ENCODE measurements around the gene HTRA3.

DNA sequence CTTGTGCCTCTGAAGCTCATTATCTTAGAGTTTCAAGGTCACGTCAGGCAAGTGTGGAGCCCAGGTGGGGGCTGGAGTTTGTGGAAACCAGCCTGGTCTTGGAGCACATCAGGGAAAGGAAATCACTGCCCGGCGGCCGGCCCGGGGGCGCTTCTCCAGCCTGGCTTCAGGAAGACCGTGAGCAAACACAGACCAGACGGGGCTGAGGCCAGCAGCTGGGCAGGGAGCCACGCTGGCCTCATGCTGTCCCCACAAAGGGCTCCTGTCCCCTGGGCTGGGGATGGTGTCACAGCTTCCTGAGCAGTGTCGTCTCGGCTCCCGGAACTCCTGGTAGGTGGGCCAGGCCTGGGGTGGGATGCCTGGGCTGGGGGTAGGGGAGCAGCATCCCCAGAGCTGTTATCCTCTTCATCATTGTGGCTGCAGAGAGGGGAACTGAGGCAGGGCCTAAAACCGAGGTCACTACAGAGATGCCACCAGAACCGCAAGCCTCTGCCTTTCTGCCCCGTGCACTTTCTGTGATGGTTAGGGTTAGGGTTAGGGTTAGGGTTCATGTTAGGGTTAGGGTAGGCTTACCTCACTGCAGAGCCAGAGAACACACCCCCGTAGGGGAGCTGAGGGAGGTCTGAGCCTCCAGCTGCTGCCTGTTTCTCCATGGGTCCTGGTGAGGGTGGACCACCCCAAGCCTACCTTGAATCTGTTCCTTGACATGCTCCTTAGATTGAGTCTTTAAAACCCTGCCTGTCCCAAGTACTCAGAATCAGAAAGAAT is 77.5 kb downstream of the HTRA3 start:
- TF ChIP-seq, protein P1, sequence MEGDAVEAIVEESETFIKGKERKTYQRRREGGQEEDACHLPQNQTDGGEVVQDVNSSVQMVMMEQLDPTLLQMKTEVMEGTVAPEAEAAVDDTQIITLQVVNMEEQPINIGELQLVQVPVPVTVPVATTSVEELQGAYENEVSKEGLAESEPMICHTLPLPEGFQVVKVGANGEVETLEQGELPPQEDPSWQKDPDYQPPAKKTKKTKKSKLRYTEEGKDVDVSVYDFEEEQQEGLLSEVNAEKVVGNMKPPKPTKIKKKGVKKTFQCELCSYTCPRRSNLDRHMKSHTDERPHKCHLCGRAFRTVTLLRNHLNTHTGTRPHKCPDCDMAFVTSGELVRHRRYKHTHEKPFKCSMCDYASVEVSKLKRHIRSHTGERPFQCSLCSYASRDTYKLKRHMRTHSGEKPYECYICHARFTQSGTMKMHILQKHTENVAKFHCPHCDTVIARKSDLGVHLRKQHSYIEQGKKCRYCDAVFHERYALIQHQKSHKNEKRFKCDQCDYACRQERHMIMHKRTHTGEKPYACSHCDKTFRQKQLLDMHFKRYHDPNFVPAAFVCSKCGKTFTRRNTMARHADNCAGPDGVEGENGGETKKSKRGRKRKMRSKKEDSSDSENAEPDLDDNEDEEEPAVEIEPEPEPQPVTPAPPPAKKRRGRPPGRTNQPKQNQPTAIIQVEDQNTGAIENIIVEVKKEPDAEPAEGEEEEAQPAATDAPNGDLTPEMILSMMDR (IDR thresholded peaks at IDR 0.05; ENCODE audit: low read depth, low read length): no peak
- no peak for TF ChIP-seq EZH2phosphoT487 (IDR thresholded peaks at IDR 0.05; ENCODE audit: low read depth)
